Body of pancreas (tissue), 4 donors: ENCODE results near the gene GRPEL2. TPM values are rescaled to one million over a fixed set of nuclear protein-coding genes. Genes with fewer than 3 reads are reported as not detected.
A peak's percentile ranks its signal among the peaks of the same experiment; 100 is the strongest.

Experiments
- ATAC-seq: fragments of 150-250 bp; one replicate; pipeline ENCODE4 v1.9.1; 2016
- DNase-seq, 4 donors: peaks; one replicate each; pipeline ENCODE4 v3.0.0-alpha.2; 2019
- H3K27ac ChIP-seq, 4 donors: fragments of 200-600 bp; sonication (generic); 1 replicate in 3 of 4; 2 replicates in 1 of 4; pipeline versions ENCODE4 v1.5.1 to v1.6.1; 2016 to 2019; ENCODE audit warnings: mild to moderate bottlenecking in 1 of 4, mixed read lengths in 1 of 4, moderate library complexity in 1 of 4
- H3K27me3 ChIP-seq, 2 donors: fragments of 200-600 bp; sonication (generic); one replicate each; pipeline ENCODE4 v1.6.0; 2016; ENCODE audit warnings: mild to moderate bottlenecking in 1 of 2
- H3K36me3 ChIP-seq, 2 donors: fragments of 200-600 bp; sonication (generic); replicated peaks in 1 of 2; 2 replicates each; pipeline ENCODE4 v1.5.1; 2016; ENCODE audit warnings: low read depth in 2 of 2; ENCODE audit not compliant: insufficient read depth in 1 of 2
- H3K4me1 ChIP-seq: fragments of 200-600 bp; sonication (generic); one replicate; pipeline ENCODE4 v1.6.0; 2016
- H3K4me3 ChIP-seq, 2 donors: fragments of 200-600 bp; sonication (generic); 1 replicate in 1 of 2; 2 replicates in 1 of 2; pipeline ENCODE4 v1.5.1; 2016 to 2019
- H3K9me3 ChIP-seq, 3 donors: fragments of 200-600 bp; sonication (generic); 1 replicate in 2 of 3; 2 replicates in 1 of 3; pipeline ENCODE4 v1.5.1; 2016
- POLR2A ChIP-seq, 3 donors: fragments of 450-650 bp; IDR thresholded peaks; one replicate each; pipeline ENCODE4 v1.6.1; 2016; ENCODE audit warnings: antibody characterized with exemption in 3 of 3, mild to moderate bottlenecking in 2 of 3
- WGBS, 2 donors: methylation state at CpG; one replicate each; pipeline ENCODE4 v1.1.5; 2017; 5-methylcytosine and 5-hydroxymethylcytosine counted together
- intact Hi-C: fragments of 100-400 bp; cut with DNase I; formaldehyde crosslinking; loops from one replicate; pipeline ENCODE4 v1.15.1; 2023
- total RNA-seq, 2 donors: library from RNA; depleted of rRNA; stranded (reverse); fragments of >200 nt; gene quantifications; one replicate each; pipeline ENCODE4 v1.1.0, GENCODE V29; 2016
- TF ChIP-seq, protein P1 (sequence below), 7 experiments: fragments of 450-650 bp in 4 of 7; fragments of 200-600 bp in 3 of 7; sonication (generic) in 3 of 7; IDR thresholded peaks; one replicate each; pipeline ENCODE4 v1.5.1; 2016 to 2019; ENCODE audit warnings: antibody characterized with exemption in 7 of 7

Gene GRPEL2
- total RNA-seq, 2 donors from 2014 or later, result 4.9 to 10.6 TPM

DNA sequence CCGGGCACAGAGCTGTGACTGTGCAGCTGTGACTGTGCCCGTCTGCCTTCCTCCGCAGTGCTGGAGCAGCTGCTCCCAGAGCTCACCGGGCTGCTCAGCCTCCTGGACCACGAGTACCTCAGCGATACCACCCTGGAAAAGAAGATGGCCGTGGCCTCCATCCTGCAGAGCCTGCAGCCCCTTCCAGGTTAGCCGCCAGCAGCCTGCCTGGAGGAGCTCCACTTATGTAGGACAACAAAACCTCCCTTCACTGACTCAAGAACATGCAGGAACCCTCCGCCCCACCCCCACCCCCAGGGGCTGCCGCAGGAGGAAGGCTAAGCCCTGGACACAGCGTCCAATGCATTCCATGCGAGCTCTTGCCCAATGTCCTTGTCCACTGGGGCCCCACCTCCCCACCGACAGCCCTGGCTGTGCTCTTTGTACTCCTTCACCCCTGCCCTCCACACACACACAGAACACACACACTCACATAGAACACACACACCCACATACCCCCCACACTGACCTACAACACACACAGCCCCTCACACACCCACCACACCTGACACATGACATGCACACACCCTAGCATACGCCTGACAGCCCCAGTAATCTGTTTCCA, 45.7 kb upstream of the GRPEL2 start:
- 69 to 70% methylated on average over 8 to 14 of the region's 14 CpGs for WGBS, 2 donors
- no peaks in the 10 kb centered on the region for H3K27me3 ChIP-seq
- intact Hi-C loops, result no loop called here
- no peak overlapping the region for H3K4me3 ChIP-seq
- no peak for TF ChIP-seq POLR2A (IDR thresholded peaks at IDR 0.05)
- TF ChIP-seq, protein P1, sequence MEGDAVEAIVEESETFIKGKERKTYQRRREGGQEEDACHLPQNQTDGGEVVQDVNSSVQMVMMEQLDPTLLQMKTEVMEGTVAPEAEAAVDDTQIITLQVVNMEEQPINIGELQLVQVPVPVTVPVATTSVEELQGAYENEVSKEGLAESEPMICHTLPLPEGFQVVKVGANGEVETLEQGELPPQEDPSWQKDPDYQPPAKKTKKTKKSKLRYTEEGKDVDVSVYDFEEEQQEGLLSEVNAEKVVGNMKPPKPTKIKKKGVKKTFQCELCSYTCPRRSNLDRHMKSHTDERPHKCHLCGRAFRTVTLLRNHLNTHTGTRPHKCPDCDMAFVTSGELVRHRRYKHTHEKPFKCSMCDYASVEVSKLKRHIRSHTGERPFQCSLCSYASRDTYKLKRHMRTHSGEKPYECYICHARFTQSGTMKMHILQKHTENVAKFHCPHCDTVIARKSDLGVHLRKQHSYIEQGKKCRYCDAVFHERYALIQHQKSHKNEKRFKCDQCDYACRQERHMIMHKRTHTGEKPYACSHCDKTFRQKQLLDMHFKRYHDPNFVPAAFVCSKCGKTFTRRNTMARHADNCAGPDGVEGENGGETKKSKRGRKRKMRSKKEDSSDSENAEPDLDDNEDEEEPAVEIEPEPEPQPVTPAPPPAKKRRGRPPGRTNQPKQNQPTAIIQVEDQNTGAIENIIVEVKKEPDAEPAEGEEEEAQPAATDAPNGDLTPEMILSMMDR (IDR thresholded peaks at IDR 0.05), result no peak
- ATAC-seq, result no peak
- H3K9me3 ChIP-seq, result no peaks in the 10 kb centered on the region
- peak overlapping the region in 1 of 4 donors; percentile 34 for H3K27ac ChIP-seq
- DNase-seq, result no peak
- H3K36me3 ChIP-seq, result no peaks in the 10 kb centered on the region
- H3K4me1 ChIP-seq, result no peaks in the 10 kb centered on the region

DNA sequence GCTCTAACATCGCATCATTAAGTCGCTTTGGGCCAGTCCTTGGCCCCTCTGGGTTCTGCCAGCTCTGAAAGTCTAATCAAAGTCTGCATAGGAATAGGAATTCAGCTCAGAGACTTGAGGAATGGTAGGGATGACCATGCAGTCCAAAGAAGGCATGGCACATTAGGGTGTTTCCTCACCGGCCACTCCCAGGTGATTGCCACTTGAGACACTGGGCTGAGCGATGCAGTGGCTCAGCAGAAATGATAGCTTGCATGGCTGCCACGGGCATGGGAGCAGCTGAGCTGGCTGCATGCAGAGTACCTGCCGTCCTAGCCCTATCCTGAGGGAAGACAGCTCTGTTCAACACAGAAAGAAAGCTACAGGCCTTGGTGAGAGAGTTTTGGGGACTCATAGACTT, 44.9 kb upstream of the GRPEL2 start:
- H3K27ac ChIP-seq, result no peak overlapping the region
- 84 to 89% methylated on average over 3 to 6 of the region's 6 CpGs for WGBS, 2 donors
- no peak for DNase-seq
- H3K4me3 ChIP-seq, result no peak overlapping the region
- no peaks in the 10 kb centered on the region for H3K36me3 ChIP-seq
- no peaks in the 10 kb centered on the region for H3K4me1 ChIP-seq
- no peak for ATAC-seq
- no peaks in the 10 kb centered on the region for H3K27me3 ChIP-seq
- intact Hi-C loops, result no loop called here
- no peaks in the 10 kb centered on the region for H3K9me3 ChIP-seq
- TF ChIP-seq POLR2A (IDR thresholded peaks at IDR 0.05), result no peak
- TF ChIP-seq, protein P1 (IDR thresholded peaks at IDR 0.05), result no peak

DNA sequence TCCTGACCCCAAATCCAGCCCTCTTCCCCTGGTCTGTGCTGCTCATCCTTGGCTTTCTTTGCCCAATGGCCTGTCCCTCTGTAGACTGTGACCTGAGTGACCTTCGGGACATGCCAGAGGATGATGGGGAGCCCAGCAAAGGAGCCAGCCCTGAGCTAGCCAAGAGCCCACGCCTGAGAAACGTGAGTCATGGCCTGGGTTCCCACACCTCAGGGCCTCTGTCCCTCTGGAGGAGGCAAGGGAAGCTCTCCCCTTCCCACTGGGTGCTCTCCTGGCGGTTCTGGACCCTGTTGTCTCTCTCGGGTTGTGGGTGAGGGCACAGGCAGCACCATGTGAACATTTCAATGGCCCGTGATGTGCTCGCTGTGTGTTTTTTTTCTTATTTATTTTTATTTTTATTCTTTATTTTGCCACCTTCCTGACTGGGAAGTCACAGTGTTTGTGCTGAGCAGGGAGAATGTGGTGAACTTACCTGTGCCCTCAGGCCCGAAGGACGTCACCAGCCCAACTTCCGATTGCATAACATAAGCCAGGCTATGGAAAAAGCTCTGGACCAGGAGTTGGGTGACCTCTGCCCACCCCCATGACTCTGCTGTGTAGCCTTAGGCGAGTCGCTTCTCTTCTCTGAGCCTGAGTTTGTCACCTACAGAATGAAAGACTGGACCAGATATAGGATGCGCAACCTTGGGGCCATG, 44.1 kb upstream of the GRPEL2 start:
- H3K27me3 ChIP-seq, result no peaks in the 10 kb centered on the region
- H3K9me3 ChIP-seq, result no peaks in the 10 kb centered on the region
- H3K27ac ChIP-seq, result no peak overlapping the region
- H3K4me1 ChIP-seq, result no peaks in the 10 kb centered on the region
- TF ChIP-seq POLR2A (IDR thresholded peaks at IDR 0.05), result no peak
- TF ChIP-seq, protein P1 (IDR thresholded peaks at IDR 0.05), result no peak
- intact Hi-C loops, result no loop called here
- 93% methylated on average over 10 to 13 of the region's 13 CpGs for WGBS, 2 donors
- ATAC-seq (no peak), DNase-seq (no peak)
- H3K4me3 ChIP-seq, result no peak overlapping the region
- H3K36me3 ChIP-seq, result no peaks in the 10 kb centered on the region

DNA sequence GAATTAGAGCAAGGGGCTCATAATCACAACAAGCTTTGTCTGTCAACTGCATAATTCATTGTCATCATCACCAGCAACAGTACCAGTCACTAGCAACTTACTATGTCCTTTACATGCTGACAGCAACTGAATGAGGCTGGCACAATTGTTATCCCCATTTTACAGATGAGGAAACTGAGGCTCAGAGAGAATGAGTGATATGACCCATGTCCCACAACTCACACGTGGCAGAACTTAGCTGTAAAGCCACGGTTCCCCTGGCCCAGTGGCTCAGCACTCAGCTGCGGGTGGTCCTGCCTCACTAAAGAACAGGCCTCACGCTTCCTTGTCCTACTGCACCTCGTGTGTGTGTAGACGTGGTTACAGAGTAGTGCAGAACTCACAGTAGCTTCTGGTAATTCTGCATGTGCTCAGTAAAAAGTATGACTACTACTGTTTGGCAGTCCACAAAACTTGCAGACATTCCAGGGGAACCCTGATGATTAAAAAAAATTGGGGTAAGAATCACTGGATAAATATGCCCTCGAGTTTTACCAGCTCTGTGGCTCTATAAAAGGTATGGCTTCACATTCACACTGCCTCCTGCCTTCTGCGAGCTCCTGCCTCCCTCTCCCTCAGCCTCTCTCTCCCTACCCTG, 43.4 kb upstream of the GRPEL2 start:
- no peaks in the 10 kb centered on the region for H3K36me3 ChIP-seq
- 61 to 64% methylated on average over 7 to 8 of the region's 8 CpGs for WGBS, 2 donors
- no peak overlapping the region for H3K27ac ChIP-seq
- H3K27me3 ChIP-seq, result no peaks in the 10 kb centered on the region
- H3K4me1 ChIP-seq, result no peaks in the 10 kb centered on the region
- no peak for ATAC-seq
- no peak overlapping the region for H3K4me3 ChIP-seq
- intact Hi-C loops, result no loop called here
- TF ChIP-seq, protein P1 (IDR thresholded peaks at IDR 0.05), result no peak
- TF ChIP-seq POLR2A (IDR thresholded peaks at IDR 0.05), result no peak
- no peaks in the 10 kb centered on the region for H3K9me3 ChIP-seq
- DNase-seq, result no peak
